T-cell (primary cell): Measurements from ENCODE around the gene UNKL. TPM values are rescaled to one million over a fixed set of nuclear protein-coding genes. Genes with fewer than 3 reads are reported as not detected.

Experiments
- ATAC-seq, 4 experiments: fragments of 200-7000 bp in 3 of 4; fragments of 150-1000 bp in 1 of 4; cut with Tn5 transposase; replicated peaks in 1 of 4; 1 replicate in 3 of 4; 2 replicates in 1 of 4; pipeline ENCODE4 v1.10.0; 2021; ENCODE audit warnings: moderate library complexity in 3 of 4, mild to moderate bottlenecking in 2 of 4, moderate number of reproducible peaks in 1 of 4
- CTCF ChIA-PET, 2 donors: fragments of 300-600 bp; sonication (Branson Sonifier 250); formaldehyde crosslinking; loops; one replicate each; lab custom pipeline; 2022; ENCODE audit warnings: antibody characterized with exemption in 2 of 2; lab: Charles Lee
- POLR2A ChIA-PET, 2 donors: fragments of 300-600 bp; sonication (Branson Sonifier 250); formaldehyde crosslinking; loops; one replicate each; lab custom pipeline; 2022; ENCODE audit warnings: antibody characterized with exemption in 2 of 2; lab: Charles Lee
- DNase-seq, 35 experiments: peaks; one replicate each; pipeline versions ENCODE4 v3.0.0 to v3.0.0-alpha.2; 2013 to 2023
- H3K27ac ChIP-seq: one replicate; pipeline ENCODE4 v1.5.1; 2013; ENCODE audit warnings: low read length
- H3K27me3 ChIP-seq, 2 experiments: replicated peaks in 1 of 2; 1 replicate in 1 of 2; 2 replicates in 1 of 2; pipeline versions ENCODE4 v1.6.1 to v1.7.0; 2013; ENCODE audit warnings: low read length in 1 of 2, mixed read lengths in 1 of 2; ENCODE audit not compliant: control insufficient read depth in 2 of 2, insufficient read depth in 2 of 2; ENCODE audit errors: extremely low read depth in 1 of 2
- H3K36me3 ChIP-seq, 2 donors: 1 replicate in 1 of 2; 2 replicates in 1 of 2; pipeline versions ENCODE4 v1.6.1 to v1.7.0; 2013; ENCODE audit warnings: low read length in 1 of 2; ENCODE audit not compliant: control insufficient read depth in 2 of 2, insufficient read depth in 1 of 2; ENCODE audit errors: extremely low read depth in 1 of 2
- H3K4me1 ChIP-seq, 2 experiments: 1 replicate in 1 of 2; 2 replicates in 1 of 2; pipeline versions ENCODE4 v1.6.1 to v1.7.0; 2013; ENCODE audit warnings: low read length in 2 of 2, mixed read lengths in 1 of 2; ENCODE audit not compliant: insufficient read depth in 2 of 2, control insufficient read depth in 1 of 2; ENCODE audit errors: extremely low read depth in 1 of 2
- H3K4me3 ChIP-seq, 2 donors: 1 replicate in 1 of 2; 2 replicates in 1 of 2; pipeline versions ENCODE4 v1.5.1 to v1.7.0; 2013; ENCODE audit warnings: mild to moderate bottlenecking in 2 of 2, low read length in 1 of 2, moderate library complexity in 1 of 2; ENCODE audit not compliant: control insufficient read depth in 1 of 2; ENCODE audit errors: extremely low read depth in 1 of 2
- H3K9me3 ChIP-seq: 2 replicates; pipeline ENCODE4 v1.7.0; 2013
- H3K27ac Mint-ChIP-seq, 2 donors: one replicate each; pipeline ENCODE4 v1.8.0; 2020 to 2021; ENCODE audit warnings: mild to moderate bottlenecking in 2 of 2, mixed read lengths in 2 of 2
- H3K27me3 Mint-ChIP-seq, 2 donors: one replicate each; pipeline ENCODE4 v1.8.0; 2021 to 2022; ENCODE audit warnings: mixed read lengths in 2 of 2
- H3K36me3 Mint-ChIP-seq: one replicate; pipeline ENCODE4 v1.8.0; 2021; ENCODE audit warnings: mixed read lengths
- H3K4me1 Mint-ChIP-seq, 3 donors: one replicate each; pipeline ENCODE4 v1.8.0; 2020 to 2022; ENCODE audit warnings: mixed read lengths in 3 of 3, mild to moderate bottlenecking in 1 of 3
- H3K4me3 Mint-ChIP-seq, 3 donors: one replicate each; pipeline ENCODE4 v1.8.0; 2020 to 2022; ENCODE audit warnings: mild to moderate bottlenecking in 3 of 3, mixed read lengths in 3 of 3, moderate library complexity in 3 of 3
- H3K9me3 Mint-ChIP-seq, 3 donors: one replicate each; pipeline ENCODE4 v1.8.0; 2020 to 2022; ENCODE audit warnings: mixed read lengths in 3 of 3
- WGBS: methylation state at CpG from one replicate; pipeline ENCODE4 v1.1.5; 2013; ENCODE audit warnings: missing lambda C conversion rate; ENCODE audit not compliant: insufficient coverage; 5-methylcytosine and 5-hydroxymethylcytosine counted together
- total RNA-seq, 35 experiments: library from RNA in 6 of 35; stranded (reverse) in 6 of 35; fragments of 120-200 nt in 1 of 35; gene quantifications; one replicate each; pipeline versions ENCODE4 v1.2.1 to v1.2.4 and lab custom pipeline; 2013 to 2026

The UNKL gene
- total RNA-seq, 5 donors from 2014 or later (not counting 1 experiment from before 2014, with no cell fraction given): 85.3 to 131 (median 113) TPM

DNA sequence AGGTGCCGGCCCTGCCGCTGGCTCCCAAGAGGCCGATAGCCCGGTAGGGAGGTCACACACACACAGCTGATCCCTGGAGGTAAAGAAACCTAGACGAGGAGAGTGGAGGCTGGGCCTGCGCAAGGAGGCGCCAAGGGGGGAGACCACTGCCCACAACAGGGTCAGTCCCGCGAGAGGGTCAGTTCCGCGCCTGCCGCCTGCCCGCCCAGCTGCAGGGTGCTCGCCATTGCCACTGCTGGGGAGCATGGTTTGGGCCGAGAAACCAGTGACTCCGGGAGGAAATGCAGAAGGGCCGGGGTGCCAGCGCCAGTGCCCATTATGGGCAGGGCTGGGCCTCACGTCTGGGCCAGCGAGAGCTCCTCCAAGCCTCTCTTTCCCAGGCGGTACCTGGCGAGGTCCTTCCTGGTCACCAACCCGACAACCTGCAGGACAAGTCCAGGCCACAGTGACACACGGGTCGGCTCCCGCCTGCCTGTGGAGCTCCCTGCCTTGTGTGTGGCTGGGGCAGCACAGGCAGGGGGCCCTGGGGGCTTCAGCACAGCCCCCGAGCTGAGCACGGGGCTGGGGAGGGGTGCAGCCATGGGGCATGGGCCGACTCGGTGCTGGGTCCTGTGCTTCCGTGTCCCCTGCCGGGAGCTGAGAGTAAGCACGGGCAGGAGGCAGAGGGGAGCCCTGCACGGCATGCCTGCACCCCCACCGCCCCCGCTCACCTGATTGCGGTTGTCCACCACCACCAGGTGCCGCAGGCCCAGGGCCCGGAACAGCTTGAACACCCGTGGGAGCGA is 32.0 kb upstream of the UNKL start:
- H3K36me3 Mint-ChIP-seq: peaks cover 7% of the 10 kb centered on the region
- DNase-seq (no peak), ATAC-seq (no peak)
- H3K36me3 ChIP-seq: peaks cover 19 to 21% of the 10 kb centered on the region in 2 donors
- WGBS: 94% methylated on average over 37 of the region's 41 CpGs
- H3K9me3 ChIP-seq: no peaks in the 10 kb centered on the region
- H3K9me3 Mint-ChIP-seq: no peaks in the 10 kb centered on the region
- POLR2A ChIA-PET: no interaction called here
- CTCF ChIA-PET: no interaction called here
- no peaks in the 10 kb centered on the region for H3K4me1 Mint-ChIP-seq
- no peaks in the 10 kb centered on the region for H3K4me1 ChIP-seq
- H3K27ac Mint-ChIP-seq: no peak overlapping the region
- H3K4me3 ChIP-seq: no peak overlapping the region
- H3K27me3 Mint-ChIP-seq: no peaks in the 10 kb centered on the region
- no peak overlapping the region for H3K4me3 Mint-ChIP-seq
- no peaks in the 10 kb centered on the region for H3K27me3 ChIP-seq
- no peak overlapping the region for H3K27ac ChIP-seq

DNA sequence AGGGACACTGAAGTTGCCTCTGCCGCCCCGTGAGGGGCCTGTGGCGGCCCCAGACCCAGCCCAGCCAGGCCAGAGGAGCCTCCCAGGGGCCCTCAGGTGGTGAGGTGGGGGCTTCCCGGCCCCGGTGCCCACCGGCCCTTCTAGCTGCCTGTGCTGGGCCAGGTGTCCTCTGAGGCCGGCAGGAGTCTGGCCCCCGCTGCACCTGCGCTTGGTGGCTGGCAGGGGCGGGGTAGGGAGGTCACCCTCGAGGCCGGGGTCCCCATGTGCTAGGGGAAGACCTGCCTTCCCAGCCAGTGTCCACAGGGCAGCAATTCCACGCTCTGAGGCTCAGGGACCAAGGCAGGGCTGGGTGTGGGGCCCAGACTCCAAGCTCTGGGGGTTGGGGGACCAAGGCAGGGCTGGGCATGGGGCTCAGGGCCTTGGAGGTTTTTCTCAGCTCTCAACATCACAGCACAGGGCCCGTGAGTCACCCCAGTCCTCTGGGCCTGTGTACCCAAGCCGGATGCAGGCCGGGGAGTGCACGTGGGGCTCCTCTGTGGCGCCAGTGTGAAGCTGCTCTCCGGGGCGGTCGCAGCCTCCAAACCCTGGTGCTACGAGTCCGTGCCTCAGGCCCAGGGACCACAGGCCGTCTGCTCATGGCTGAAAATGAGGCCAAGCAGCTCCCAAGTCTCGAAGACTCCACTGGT is 31.2 kb upstream of the UNKL start:
- 89% methylated on average over 24 of the region's 25 CpGs for WGBS
- H3K27ac ChIP-seq: no peak overlapping the region
- peaks cover 13 to 19% of the 10 kb centered on the region in 2 donors for H3K36me3 ChIP-seq

DNA sequence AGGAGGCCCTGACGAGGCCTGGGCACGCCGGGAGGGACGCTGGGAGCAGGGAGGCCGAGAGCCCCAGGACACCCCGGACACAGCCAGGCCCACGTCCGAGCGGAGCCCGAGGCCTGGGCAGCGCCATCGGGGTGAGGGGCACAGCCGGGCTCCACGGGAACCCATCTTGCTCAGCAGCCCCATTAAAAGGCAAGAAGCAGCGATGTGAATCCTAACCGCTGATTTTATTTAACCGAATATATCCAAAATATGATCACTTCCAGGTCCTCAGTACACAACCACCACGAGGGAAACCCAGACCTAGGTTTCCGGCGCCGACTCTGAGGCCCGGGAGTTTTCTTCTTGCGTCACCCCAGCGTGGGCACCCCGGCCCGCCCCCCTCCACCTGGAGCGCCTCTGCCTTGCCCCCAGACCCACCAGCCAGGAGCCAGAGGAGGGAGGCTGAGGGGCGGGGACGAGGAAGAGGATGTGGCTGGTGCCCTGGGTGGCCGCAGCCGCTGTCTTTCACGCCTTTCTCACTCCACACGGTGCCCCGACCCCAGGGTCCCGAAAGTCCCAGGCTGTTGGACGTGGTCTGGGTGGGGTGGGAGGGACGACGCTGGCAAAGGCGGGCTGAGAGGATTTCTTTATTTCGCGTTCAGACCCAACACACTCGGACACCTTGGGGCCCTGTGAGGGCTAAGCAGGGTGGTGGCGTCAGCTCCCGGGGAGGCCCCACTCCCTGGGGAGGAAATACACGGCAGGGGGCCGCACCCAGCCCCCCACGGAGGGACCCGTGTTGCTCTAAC is 30.4 kb upstream of the UNKL start:
- H3K27me3 ChIP-seq: no peaks in the 10 kb centered on the region
- peaks cover 13 to 16% of the 10 kb centered on the region in 2 donors for H3K36me3 ChIP-seq
- Mint-ChIP-seq H3K36me3 (peaks cover 5% of the 10 kb centered on the region), H3K27me3 (no peaks in the 10 kb centered on the region), H3K27ac (no peak overlapping the region), H3K4me3 (no peak overlapping the region), H3K9me3 (no peaks in the 10 kb centered on the region), H3K4me1 (no peaks in the 10 kb centered on the region)
- no peak for ATAC-seq
- no peaks in the 10 kb centered on the region for H3K9me3 ChIP-seq
- H3K4me1 ChIP-seq: no peaks in the 10 kb centered on the region
- POLR2A ChIA-PET: no interaction called here
- WGBS: 90% methylated on average over 35 of the region's 48 CpGs
- DNase-seq: no peak
- H3K27ac ChIP-seq: no peak overlapping the region
- CTCF ChIA-PET: no interaction called here
- no peak overlapping the region for H3K4me3 ChIP-seq

More for the DNA sequence above, 31.2 kb upstream of the UNKL start:
- ChIA-PET POLR2A (no interaction called here), CTCF (no interaction called here)
- Histone ChIP-seq H3K9me3 (no peaks in the 10 kb centered on the region), H3K4me3 (no peak overlapping the region), H3K27me3 (no peaks in the 10 kb centered on the region), H3K4me1 (no peaks in the 10 kb centered on the region)
- H3K27me3 Mint-ChIP-seq: no peaks in the 10 kb centered on the region
- no peak overlapping the region for H3K27ac Mint-ChIP-seq
- H3K4me1 Mint-ChIP-seq: no peaks in the 10 kb centered on the region
- DNase-seq: no peak
- peaks cover 5% of the 10 kb centered on the region for H3K36me3 Mint-ChIP-seq
- ATAC-seq: no peak
- H3K4me3 Mint-ChIP-seq: no peak overlapping the region
- H3K9me3 Mint-ChIP-seq: no peaks in the 10 kb centered on the region

DNA sequence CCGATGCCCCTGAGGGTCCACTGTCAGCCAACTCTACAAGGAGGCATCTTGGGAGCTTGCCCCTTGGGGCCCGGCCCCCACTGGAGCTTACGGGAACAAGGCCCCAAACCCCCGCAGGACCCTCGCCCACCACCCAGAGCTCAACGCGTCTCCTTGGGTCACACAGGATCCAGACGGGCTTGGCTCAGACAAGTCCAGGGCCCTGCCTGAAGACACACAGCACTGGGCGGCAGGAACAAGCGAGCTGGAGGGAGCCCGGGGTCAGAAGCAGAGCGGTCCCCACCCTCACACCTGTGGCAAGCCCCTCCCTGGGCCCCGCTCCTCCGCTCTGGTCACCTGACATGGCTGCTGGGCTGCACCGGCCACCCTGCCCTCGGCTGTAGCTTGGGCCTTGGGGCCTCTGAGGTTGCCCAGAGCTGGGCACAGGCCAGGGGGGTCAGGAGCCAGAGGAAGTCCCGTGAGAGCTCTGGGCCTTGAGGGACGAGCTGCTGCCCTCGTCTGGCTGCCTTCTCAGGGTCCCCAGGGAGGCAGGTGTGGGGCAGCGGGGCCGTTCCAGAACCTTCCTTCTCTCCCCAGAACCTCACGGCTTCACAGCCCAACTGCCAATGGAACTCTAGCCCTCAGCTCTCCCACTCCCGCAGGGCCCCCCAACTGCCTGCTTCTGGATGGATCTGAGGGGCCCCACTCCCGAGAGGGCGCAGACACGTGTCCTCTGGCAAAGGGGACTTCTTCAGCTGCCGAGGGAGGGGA is 29.7 kb upstream of the UNKL start, which contains the start of gene CCDC154:
Gene CCDC154 (minus strand): TSS at position 577 of the 750 bp plus-strand sequence. CDS start 234 bp downstream, at position 343.
- Histone ChIP-seq H3K4me1 (no peaks in the 10 kb centered on the region), H3K36me3 (peaks cover 13% of the 10 kb centered on the region in 2 donors), H3K9me3 (no peaks in the 10 kb centered on the region), H3K27me3 (no peaks in the 10 kb centered on the region), H3K4me3 (no peak within 1 kb of the TSS), H3K27ac (no peak within 1 kb of the TSS)
- no peaks in the 10 kb centered on the region for H3K36me3 Mint-ChIP-seq
- H3K27me3 Mint-ChIP-seq: no peaks in the 10 kb centered on the region
- no peak within 1 kb of the TSS for H3K4me3 Mint-ChIP-seq
- H3K4me1 Mint-ChIP-seq: no peaks in the 10 kb centered on the region
- ATAC-seq (no peak), DNase-seq (no peak)
- H3K9me3 Mint-ChIP-seq: no peaks in the 10 kb centered on the region
- H3K27ac Mint-ChIP-seq: no peak within 1 kb of the TSS
- ChIA-PET POLR2A (no interaction called here), CTCF (no interaction called here)
- WGBS: 95% methylated on average over 21 of the region's 27 CpGs

DNA sequence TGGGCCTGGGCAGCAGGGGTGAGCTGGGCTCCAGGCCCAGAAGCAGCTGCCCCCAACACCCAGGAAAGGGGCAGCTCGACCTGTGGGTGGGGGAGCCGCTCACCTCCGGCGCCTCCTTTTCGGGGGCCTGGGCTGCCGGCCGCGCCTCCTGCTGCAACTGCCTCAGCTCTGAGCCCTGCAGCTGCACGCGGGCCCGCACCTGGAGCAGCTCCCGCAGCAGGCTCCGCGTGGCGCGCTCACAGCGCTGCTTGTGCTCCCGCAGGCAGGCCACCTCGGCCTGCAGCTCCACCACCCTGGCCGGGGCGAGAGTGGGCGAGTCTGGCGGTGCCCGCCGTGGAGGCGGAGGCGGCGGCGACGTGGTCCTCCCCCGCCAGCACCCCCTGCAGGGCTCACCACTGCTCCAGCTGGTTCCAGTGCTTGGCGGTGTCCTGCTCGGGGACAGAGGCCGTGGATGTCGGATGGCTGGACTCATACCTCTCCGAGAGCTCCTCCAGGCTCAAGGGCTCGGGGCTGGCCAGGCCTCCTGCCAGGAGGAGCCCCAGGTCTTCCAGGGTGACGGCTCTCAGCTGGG is 29.0 kb upstream of the UNKL start:
- ChIA-PET POLR2A (no interaction called here), CTCF (no interaction called here)
- no peak overlapping the region for H3K4me3 ChIP-seq
- no peaks in the 10 kb centered on the region for H3K27me3 Mint-ChIP-seq
- DNase-seq (no peak), ATAC-seq (no peak)
- no peaks in the 10 kb centered on the region for H3K4me1 ChIP-seq
- no peaks in the 10 kb centered on the region for H3K27me3 ChIP-seq
- 90% methylated on average over 38 of the region's 38 CpGs for WGBS
- H3K36me3 Mint-ChIP-seq: no peaks in the 10 kb centered on the region
- H3K4me1 Mint-ChIP-seq: no peaks in the 10 kb centered on the region
- H3K4me3 Mint-ChIP-seq: no peak overlapping the region
- H3K27ac ChIP-seq: no peak overlapping the region
- no peak overlapping the region for H3K27ac Mint-ChIP-seq
- no peaks in the 10 kb centered on the region for H3K9me3 ChIP-seq
- peaks cover 13% of the 10 kb centered on the region in 2 donors for H3K36me3 ChIP-seq
- H3K9me3 Mint-ChIP-seq: no peaks in the 10 kb centered on the region
